HCEC 1CT (cell line): ENCODE measurements around the gene RCN1.
"Not testable (repeated sequence)": the region's sequence is repeated elsewhere in the genome, so short reads cannot be mapped to it uniquely, and the experiment has no call there.

Experiments
- DNase-seq: peaks from one replicate; pipeline ENCODE4 v3.0.0-alpha.2; 2017

RCN1 gene

DNA sequence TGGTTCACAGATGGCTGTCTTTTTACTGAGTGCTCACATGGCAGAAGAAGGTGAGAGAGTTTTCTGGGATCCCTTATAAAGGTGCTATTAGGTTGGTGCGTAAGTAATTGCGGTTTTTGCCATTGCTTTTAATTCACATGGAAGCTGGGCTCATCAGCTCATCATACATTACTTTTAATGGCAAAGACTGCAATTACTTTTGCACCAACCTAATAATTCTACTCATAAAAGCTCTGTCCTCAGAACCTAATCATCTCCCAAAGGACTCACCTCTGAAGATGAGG is 23.0 kb downstream of the RCN1 start:
- DNase-seq = no peak

GRCh38 chr11:32115446-32115845 is 24.6 kb downstream of the RCN1 start:
- DNase-seq = no peak

DNA sequence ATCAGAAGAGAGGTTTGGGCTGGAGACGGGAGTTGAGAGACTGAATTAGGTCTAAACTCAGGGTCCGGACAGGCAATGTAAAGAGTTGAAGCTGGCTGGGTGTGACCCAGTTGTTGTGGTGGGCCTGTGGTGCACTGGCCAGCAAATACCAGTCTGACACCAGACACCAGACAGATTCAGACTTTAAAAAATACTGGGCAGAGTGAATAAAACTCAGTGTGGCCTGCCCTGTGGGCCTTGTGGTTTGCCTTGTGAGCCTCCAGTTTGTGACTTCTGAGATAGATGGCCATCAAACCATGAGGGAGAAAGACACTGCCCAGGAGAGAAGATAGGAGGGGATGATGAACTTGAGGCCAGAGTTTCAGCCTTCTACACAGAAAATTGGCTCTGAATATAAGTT is 25.8 kb downstream of the RCN1 start:
- DNase-seq = no peak

- DNase-seq = peak; percentile 64
Observed at GRCh38 chr11:32118025-32118974, 27.4 kb downstream of the RCN1 start.

DNA sequence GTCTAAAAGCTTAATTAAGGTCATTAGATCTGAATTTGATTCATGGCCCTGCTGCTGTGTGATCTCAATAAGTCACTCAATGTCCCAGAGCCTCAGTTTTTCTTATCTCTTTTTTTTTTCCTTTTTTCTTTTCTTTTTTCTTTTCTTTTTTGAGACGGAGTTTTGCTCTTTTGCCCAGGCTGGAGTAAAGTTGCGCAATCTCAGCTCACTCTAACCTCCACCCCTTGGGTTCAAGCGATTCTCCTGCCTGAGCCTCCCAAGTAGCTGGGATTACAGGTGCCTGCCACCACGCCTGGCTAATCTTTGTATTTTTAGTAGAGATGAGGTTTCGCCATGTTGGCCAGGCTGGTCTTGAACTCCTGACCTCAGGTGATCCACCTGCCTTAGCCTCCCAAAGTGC is 28.3 kb downstream of the RCN1 start:
- not testable (repeated sequence) for DNase-seq

GRCh38 chr11:32121012-32121411 is 30.1 kb downstream of the RCN1 start:
- no peak for DNase-seq

DNA sequence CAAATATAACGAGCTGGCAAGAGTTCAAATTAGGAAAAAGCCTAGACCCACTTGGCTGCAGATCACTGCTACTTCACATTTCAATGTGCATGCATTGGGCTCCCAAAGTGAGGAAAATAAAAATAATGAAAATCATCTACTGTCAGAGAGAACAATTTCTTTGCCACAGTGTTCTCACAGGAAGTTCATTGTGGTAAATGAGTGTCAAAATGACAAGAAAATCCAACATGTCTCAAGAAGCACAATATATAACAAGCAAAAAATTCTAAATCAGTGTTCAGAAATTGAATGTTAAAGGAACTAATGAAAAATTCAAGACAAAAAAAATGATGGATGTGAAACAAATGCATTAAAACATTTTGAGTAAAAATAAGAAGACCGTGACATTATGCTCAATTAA is 31.3 kb downstream of the RCN1 start:
- no peak for DNase-seq

DNA sequence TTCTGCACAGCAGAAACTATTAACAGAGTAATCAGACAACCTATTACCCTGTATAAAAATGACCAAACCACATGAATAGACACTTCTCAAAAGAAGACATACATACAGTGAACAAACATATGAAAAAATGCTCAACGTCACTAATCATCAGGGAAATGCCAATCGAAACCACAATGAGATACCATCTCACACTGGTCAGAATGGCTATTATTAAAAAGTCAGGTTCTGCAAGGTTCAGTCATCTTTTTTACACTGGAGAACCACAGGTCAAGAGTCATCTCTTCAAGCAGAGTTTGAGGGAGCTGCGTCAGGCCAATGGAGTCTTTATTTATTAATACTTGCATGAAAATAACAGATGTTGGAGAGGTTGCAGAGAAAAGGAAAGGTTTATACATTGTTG is 40.4 kb downstream of the RCN1 start:
- no peak for DNase-seq

- DNase-seq = peak; percentile 6
Observed at GRCh38 chr11:32136657-32137056, 45.8 kb downstream of the RCN1 start.

DNA sequence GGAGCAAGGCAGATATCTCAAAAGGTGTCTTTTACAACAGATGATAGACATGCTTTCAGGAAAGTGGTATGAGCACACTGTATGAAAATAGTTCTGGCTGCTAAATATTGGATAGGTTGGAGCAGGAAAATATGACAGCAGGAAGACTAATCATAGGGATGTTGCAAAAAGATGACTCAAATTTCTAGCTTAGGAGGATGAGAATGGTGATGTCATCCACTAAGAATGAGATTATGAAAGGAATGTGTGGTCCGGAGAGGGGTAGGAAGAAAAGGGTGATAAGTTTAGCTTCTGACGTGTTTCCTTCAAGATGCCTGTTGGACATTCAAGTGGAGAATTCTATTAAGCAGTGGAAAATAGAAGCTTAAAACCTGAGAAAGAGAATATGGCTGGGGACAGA is 46.4 kb downstream of the RCN1 start:
- DNase-seq = peak; percentile 98

DNA sequence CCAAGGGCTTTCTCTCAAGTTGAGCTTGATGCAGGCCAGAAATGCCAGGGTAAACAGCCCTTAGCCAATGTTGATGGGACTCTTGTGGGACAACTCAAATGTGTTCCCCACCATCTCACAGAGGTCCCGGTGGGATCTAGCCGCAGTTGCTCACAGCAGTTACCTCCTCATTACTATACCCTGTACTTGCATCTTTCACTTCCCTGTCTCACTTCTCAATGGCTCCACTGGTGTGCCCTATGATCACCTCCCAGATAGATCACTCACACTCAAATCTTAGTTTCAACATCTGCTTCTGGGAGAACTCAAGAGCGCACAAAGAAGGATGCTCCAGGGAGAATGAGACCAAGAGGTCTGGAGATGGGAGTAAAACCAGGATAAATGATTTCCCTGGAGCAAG is 47.0 kb downstream of the RCN1 start:
- DNase-seq = no peak

DNA sequence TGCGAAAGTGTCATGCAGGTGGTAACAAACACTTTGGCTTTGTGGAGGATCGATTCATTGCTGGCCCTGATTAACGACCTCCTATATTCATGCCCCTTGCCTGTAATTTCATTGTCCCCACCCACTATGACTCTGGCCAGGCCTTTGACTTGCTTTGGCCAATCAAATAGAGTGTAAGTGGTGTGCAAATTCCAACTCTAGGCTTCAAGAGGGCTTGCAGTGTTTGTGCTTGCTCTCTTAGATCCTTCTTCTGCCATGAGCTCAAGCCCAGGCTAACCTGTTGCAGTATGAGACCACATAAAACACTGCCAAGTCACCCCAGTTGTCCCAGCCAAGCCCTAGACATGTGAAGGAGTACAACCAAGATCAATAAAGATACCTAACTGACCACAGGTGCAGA is 48.0 kb downstream of the RCN1 start:
- no peak for DNase-seq

DNA sequence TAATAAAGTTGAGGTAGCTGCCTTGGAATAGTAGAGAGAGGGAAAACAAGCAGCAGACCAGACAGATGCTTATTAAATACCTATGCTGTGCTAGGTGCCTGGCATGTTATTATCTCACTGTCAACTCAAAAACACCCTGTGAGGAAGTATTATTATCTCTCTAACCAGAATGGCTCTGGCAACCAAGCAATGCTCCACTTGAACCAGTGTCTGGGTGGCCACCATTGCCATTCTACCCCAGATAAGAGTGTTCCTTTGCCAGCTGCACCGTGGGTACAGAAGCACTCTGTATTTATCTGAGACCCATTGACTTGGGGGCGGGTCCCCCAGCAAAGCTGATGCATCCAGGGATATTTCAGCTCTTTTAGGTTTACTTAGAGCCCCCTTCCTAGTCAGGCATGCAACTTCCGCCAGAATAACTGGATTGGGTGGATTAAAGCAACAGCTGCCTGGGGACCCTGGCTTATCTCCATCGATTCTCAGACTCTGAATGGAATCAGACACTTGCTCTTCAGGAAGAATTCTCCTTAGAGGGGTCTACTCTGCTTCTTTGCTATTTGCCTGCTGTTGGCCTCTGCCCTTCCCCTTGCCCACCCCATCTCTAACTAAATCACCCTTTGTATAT is 49.1 kb downstream of the RCN1 start:
- no peak for DNase-seq

DNA sequence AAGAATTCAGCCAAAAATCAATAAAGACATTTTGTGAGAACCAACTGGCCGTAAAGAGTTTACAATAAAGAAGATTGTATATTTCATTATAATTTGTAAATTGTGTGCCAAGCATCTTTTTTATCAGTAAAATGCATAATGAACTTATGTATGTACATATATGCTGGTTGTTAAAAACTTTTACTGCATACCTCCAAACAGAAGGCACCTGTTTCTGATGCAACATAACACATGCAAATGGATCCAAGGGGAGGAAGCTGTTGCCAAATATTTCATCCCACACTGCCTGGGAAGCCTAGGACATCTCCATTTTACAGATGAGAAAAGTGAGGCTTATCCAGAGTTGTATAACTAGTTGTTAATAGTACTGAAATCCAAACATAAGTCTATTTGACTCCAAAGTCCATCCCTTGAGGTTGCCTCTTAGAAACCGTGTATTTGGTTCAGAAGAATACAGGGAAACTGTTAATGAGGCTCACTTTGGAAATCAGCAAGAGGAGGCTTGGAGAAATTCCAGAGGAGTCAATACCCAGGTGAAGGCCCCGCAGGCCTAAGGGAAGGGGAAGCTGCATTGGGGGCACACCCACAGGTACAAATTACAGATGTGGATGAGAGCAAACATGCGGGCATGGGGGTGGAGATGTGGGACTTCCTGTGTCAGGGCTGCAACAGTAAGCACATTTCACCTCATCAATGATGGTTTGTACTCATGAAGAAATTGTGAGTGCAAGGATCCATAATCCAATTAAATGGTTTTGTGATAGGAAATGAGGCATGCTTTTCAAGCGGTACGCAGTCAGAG is 51.1 kb downstream of the RCN1 start:
- no peak for DNase-seq

DNA sequence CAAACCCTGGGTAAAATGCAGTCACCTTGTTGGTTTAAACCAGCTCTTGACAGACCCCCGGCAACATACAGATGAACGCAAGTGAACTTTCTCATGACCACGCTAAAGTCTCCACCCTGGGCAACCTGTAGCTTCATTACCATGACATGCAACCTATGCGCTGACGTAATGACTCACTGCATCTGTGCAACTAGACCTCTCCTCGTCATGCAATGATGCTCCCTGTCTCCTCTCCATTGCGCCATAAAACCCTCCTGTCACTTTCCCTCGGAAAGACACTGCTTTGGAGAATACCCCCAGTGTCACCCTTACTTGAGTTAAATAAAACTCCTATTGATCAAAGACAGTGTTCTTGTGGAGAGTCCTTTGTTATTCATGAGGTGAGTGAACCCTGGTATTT is 52.5 kb downstream of the RCN1 start:
- no peak for DNase-seq

- no peak for DNase-seq
Observed at GRCh38 chr11:32145282-32145681, 54.4 kb downstream of the RCN1 start.

DNA sequence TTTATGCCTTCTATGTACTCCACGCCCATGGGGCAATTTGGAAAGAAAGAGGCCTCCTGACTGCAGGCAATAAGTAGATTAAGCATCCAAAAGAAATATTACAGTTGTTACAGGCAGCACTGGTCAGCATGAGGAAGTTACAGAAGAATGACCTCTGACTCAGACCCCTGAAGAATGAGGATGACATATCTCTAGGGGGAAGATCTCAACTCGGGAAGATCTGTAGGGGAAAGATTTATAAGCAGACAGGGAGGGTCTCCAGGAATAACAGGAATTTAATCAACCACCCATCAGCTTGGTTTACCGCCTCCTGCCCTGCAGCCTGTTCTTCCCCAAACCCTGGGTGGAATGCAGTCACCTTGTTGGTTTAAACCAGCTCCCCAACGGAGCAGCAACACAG is 58.0 kb downstream of the RCN1 start:
- DNase-seq = peak; percentile 37

DNA sequence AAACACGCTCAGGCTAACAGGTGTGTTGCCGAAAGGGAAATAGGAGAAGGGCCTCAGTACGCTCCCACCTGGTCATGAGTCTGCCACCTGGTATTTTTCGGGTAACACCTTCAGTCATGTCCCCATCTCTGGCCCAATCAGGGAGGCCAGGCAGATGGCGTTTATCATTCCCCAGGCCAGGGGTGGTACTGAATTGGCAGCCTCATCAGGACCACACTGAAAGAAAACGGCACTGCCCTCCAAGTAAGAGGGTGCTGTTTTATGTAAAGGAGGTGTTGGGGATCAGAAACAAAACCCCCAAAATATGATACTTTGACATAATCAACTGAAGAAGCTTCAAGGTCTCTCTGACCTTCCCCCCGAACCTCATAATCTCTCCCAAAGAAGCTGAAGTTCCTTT is 58.9 kb downstream of the RCN1 start:
- DNase-seq = no peak

DNA sequence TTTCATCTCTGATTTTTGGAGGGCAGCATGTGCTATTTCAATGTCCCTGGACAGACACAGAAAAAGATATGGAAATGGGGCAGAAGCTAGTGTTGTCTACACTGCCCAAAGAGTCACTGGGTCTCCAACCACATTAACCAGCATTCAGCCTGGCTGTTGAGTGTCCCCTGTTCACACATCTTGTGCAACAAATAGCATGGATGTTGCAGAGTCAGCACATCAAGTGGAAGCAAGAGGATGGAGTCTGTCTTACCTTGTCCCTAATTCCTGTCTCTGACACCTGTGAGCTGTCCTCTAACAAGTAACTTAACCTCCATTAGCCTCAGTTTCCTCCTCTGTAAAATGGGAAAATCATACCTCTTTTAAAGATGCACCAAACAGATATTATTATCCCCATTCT is 60.2 kb downstream of the RCN1 start:
- no peak for DNase-seq

- no peak for DNase-seq
Observed at GRCh38 chr11:32152216-32152615, 61.3 kb downstream of the RCN1 start.

- DNase-seq = no peak
Observed at GRCh38 chr11:32152821-32153220, 61.9 kb downstream of the RCN1 start.

DNA sequence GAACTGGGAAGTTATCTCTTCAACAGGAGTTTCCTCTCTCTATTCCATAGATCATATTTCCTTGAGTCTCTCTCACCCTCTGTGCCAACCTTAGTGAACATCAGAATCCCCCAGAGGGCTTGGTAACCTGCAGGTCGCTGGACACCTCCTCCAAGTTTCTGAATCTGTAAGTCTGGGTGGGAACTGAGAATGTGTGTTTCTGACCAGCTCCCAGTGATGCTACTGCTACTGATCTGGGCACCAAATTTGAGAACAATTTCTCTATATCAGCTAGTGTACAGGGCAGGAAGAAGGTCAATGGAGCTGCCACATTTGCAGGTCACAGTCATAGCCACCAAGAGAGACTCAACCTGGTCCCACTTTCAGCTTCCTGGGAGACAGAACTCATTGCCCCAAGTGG is 62.9 kb downstream of the RCN1 start:
- no peak for DNase-seq

DNA sequence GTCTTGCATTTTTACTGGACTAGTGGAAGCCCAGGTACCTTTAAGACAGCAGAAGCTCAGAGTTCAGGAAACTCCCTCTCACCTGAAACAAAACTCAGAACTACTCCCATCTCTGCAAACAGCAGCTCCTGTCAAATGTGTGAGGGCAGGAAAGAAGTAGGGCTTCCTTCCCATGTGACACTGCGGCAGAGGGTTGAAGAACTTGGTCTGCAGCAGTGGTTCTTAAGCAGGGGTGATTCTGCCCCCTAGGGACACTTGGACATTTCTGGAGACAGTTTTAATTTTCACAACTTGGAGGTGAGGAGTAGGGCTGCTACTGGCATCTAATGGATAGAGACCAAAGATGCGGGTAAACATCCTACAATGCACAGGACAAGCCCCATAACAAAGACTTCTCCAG is 63.4 kb downstream of the RCN1 start:
- peak; percentile 36 for DNase-seq
